Superior temporal gyrus (tissue), 1 donor: Measurements from ENCODE around the gene POLR1H.
A peak's percentile ranks its signal among the peaks of the same experiment; 100 is the strongest.

Experiments
- DNase-seq: peaks from one replicate; pipeline ENCODE4 v3.0.0-alpha.2; 2016; ENCODE audit errors: extremely low spot score

POLR1H gene

DNA sequence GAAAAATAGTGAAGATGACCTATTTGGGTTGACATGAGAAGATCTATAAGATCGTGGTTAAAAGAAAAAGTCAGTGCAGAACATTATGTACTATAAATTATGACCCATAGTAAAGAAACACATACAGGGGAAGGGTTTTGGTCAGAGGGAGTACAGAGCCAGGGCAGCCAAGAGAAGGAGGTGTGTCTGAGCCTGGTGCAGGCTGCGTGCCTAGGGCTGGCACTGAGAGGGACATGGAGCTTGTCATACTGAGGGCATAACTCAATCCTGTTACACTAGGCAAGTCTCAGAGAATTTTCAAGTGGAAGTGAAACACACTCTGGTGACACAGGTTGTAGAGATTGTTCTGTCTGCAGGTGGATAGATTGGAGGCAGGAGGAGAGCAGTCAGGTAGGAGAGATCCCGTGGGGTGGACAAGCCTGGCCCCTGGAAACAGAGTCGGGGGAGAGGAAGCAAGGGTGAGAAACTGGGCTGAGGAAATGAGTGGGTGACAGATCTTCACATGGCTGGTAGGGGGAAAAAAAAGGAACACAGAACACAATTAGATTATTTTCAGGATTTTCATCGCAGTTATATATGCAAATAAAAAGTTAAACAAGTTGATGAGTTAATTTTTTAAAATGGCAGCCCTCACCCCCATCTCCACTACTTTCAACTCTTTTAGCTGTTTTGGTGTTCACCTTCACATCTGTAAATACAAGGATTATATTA lies 33.0 kb downstream of the POLR1H start:
- DNase-seq, result no peak

GRCh38 chr6:30096829-30097228 lies 35.8 kb downstream of the POLR1H start:
- DNase-seq, result no peak

DNA sequence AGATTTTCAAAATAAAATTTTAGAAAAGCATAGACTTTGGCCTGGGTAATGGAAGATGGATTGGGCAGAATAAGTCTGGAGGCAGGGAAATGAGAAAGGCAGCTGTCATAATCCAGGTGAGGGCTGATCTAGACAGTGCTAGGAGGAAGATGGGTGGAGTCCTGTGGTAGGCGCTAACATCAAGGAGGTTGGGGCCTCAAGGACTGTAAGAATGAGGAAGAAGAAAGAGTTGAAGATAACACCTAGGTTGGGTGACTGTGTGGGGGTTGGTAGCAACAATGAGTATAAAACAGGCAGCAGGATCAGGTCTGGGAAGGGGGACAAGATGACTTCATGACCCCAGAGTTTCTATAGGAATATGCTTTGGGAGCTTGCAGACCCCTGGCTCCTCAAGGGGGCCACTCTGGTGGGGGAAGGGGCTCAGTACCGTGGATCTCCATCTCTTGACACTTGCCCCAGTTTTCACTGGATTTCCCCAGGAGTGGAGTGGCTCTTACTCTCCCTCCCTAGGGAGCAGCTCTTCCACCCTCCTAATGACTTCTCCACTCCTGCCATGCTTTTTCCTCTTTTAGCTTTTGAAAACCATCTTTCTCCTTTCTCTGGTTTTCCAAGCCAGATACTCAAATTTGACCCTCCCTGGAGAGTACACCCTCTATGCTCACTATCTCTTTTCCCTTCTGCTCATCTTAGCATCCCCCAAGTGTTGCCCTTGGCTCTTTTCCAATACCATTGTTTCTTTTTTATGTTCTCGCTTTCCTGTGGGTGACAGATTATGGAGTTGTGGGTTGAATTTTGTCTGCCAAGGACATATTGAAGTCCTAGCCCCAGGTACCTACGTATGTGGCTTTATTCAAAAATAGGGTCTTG lies 37.1 kb downstream of the POLR1H start:
- DNase-seq, result no peak

DNA sequence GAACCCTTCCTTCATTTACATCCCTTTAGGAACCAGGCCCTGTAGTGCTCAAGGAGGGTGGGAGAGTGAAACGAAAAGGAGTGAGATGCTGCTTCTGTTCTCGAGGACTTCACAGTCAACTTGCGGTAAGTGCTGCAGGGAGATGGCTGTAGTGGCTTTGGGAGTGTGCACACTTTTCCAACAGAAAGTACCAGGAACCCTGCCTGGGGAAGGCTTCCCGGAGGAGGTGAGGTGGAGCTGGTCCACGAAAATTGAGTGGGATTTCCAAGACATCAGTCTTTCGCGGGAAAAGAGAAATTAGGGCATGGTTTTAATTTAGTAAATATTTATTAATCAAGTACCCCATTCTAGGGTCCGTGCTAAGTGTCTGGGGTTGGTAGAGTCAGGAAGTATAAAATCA lies 39.1 kb downstream of the POLR1H start:
- DNase-seq, result no peak

GRCh38 chr6:30100585-30101443 lies 39.7 kb downstream of the POLR1H start:
- no peak for DNase-seq

GRCh38 chr6:30101444-30102413 lies 40.7 kb downstream of the POLR1H start:
- DNase-seq, result peak; percentile 87

GRCh38 chr6:30102414-30102969 lies 41.4 kb downstream of the POLR1H start:
- DNase-seq, result peak; percentile 19

GRCh38 chr6:30102970-30103871 lies 42.2 kb downstream of the POLR1H start:
- peak; percentile 94 for DNase-seq

DNA sequence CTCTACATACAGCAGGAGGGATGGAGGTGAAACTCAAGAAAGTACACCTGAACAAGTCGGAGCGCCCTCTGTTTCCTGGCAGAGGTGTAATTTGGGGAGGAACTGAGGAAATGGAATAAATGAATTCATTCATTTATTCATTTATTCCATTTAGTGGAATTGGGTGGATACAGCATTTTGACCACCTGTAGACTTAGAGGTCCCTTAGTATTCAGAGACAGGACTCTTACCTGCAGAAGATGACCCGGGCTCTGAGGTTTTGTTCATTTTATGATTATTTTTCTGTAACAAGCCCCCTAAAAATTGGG lies 42.8 kb downstream of the POLR1H start:
- no peak for DNase-seq

DNA sequence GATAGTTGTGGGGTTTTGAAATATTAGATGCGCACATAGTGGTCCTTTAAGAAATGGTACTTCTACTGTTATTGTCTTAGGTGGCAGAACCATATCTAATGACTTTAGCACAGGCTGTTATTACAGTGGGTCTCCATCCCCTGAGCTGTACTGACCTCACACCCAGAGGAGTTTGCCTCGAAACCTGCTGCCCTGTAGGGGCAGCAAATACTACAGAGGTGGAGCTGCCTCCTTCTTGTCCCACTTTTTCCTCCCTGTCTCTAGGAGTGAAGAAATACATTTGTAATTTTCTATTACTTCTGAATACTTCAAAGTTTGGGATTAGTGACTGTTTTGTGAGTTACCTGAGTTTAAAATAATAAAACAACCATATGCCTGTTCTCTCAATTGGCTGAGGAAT lies 43.6 kb downstream of the POLR1H start:
- no peak for DNase-seq

DNA sequence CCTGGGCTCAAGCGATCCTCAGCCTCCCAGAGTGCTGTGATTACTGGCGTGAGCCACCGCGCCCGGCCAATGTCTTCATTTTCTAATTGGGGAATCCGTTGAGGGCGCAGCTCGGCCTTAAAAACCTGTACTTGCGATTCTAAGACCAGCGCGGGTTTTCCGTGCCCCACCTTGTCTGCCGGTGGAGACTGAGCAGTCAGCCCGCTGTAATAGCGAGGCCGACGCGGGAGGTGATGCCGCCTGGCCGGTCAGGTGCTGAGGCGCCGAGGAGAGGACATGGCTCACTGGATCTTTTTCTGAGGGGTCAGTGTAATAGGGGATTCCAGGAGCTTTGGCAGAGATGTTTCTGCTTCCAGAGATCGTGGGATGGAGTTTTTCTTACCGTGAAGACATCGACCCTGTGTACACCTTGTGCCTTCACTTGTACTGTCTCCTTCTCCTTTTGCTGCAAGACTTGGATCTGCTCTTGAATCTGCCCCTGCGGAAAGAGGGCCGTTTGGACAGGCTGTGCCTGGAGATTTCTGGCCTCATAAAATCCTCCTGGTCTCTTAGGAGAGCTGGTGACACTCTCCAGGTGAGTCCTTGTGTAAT lies 50.3 kb downstream of the POLR1H start:
- DNase-seq, result no peak

DNA sequence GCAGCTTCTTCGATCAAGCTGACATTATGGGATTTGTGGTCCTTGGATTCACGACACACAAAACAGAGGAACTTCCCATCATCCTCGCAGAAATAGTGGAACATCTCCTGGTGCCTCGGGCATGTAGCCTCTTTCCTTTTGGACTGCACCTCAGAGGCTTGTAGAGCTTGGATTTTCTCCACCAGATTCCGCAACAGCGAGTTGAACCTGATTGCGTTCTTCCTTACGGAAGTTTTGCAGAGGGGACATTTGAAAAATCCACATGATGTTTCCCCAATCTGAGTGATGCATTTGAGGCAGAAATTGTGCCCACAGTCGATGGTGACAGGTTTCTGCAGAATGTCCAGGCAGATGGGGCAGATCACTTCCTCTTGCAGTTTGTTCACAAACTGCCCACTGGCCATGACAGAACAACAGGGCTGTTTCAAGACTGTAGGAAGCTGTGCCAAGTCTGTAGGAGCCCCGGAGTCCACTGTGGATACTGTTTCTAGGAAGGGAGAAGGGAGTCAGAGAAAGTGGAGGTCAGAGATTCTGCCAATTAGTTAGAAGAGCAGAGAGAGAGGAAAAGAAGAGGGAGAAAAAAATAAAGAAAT lies 51.4 kb downstream of the POLR1H start:
- no peak for DNase-seq

- DNase-seq, result no peak
Observed at GRCh38 chr6:30113003-30113759, 52.1 kb downstream of the POLR1H start, which contains the start of gene TRIM31. Gene TRIM31, minus strand, starts transcription at chr6:30113090. Its CDS starts 285 bp downstream, at chr6:30112805.

- DNase-seq, result no peak
Observed at GRCh38 chr6:30113841-30114240, 52.8 kb downstream of the POLR1H start.
